AG04450 (cell line): Measurements from ENCODE around the gene INTS1. TPM values are rescaled to one million over a fixed set of nuclear protein-coding genes. Genes with fewer than 3 reads are reported as not detected.

Experiments
- CTCF ChIA-PET: fragments of 300-600, 350-600 bp; formaldehyde crosslinking; extraction: SDS; loops from one replicate; lab custom pipeline; 2022; ENCODE audit warnings: antibody characterized with exemption, inconsistent platforms; lab: Charles Lee
- POLR2A ChIA-PET: fragments of 350-600 bp; formaldehyde crosslinking; extraction: SDS; loops from one replicate; lab custom pipeline; 2021; ENCODE audit warnings: antibody characterized with exemption, inconsistent platforms; lab: Yijun Ruan, JAX
- DNase-seq: peaks from one replicate; pipeline ENCODE4 v3.0.0-alpha.2; 2011; ENCODE audit warnings: low read depth, low spot score
- H3K27ac ChIP-seq: one replicate; pipeline ENCODE4 v1.5.1; 2012; ENCODE audit warnings: low read depth, low read length, control low read depth
- H3K27me3 ChIP-seq: one replicate; pipeline ENCODE4 v1.6.0; 2012; ENCODE audit warnings: low read length; ENCODE audit not compliant: control insufficient read depth, insufficient read depth
- H3K4me3 ChIP-seq: 2 replicates; pipeline ENCODE4 v1.5.1; 2011; ENCODE audit warnings: mild to moderate bottlenecking, low read depth, low read length, control low read depth
- H3K9me3 ChIP-seq: 2 replicates; pipeline ENCODE4 v1.5.1; 2012; ENCODE audit warnings: low read length; ENCODE audit not compliant: control insufficient read depth, insufficient read depth
- CTCF ChIP-seq: IDR thresholded peaks from 2 replicates; pipeline ENCODE4 v1.5.1; 2011; ENCODE audit warnings: low read depth, low read length, control low read depth, inconsistent platforms
- polyA plus RNA-seq: library from polyadenylated mRNA; depleted of rRNA; stranded (reverse); fragments of >200 nt; gene quantifications from 2 replicates; pipeline ENCODE4 v1.2.3, GENCODE V29; 2011

INTS1 gene
- polyA plus RNA-seq, 1 experiment, result 9.0 TPM

GRCh38 chr7:1480670-1481069 lies 23.5 kb downstream of the INTS1 start:
- Histone ChIP-seq H3K9me3 (no peaks in the 10 kb centered on the region), H3K27me3 (no peaks in the 10 kb centered on the region), H3K27ac (no peak overlapping the region), H3K4me3 (no peak overlapping the region)
- ChIA-PET CTCF (no interaction called here), POLR2A (no interaction called here)
- TF ChIP-seq CTCF, result no peak
- no peak for DNase-seq

- no peak overlapping the region for H3K4me3 ChIP-seq
- TF ChIP-seq CTCF, result no peak
- CTCF ChIA-PET, result no interaction called here
- H3K27ac ChIP-seq, result no peak overlapping the region
- H3K27me3 ChIP-seq, result no peaks in the 10 kb centered on the region
- POLR2A ChIA-PET, result no interaction called here
- H3K9me3 ChIP-seq, result no peaks in the 10 kb centered on the region
- DNase-seq, result no peak
Measured at GRCh38 chr7:1479287-1479686, 24.9 kb downstream of the INTS1 start.

- Histone ChIP-seq H3K27ac (no peak overlapping the region), H3K4me3 (no peak overlapping the region), H3K9me3 (no peaks in the 10 kb centered on the region), H3K27me3 (no peaks in the 10 kb centered on the region)
- no peak for TF ChIP-seq CTCF
- no peak for DNase-seq
- ChIA-PET CTCF (no interaction called here), POLR2A (no interaction called here)
Measured at GRCh38 chr7:1478480-1478879, 25.7 kb downstream of the INTS1 start.

GRCh38 chr7:1476859-1477258 lies 27.3 kb downstream of the INTS1 start:
- DNase-seq, result no peak
- no peak for TF ChIP-seq CTCF
- no peak overlapping the region for H3K4me3 ChIP-seq
- no peaks in the 10 kb centered on the region for H3K9me3 ChIP-seq
- no peak overlapping the region for H3K27ac ChIP-seq
- POLR2A ChIA-PET, result no interaction called here
- H3K27me3 ChIP-seq, result no peaks in the 10 kb centered on the region
- CTCF ChIA-PET, result no interaction called here

GRCh38 chr7:1475991-1476390 lies 28.2 kb downstream of the INTS1 start:
- Histone ChIP-seq H3K4me3 (no peak overlapping the region), H3K9me3 (no peaks in the 10 kb centered on the region), H3K27ac (no peak overlapping the region), H3K27me3 (no peaks in the 10 kb centered on the region)
- no peak for TF ChIP-seq CTCF
- POLR2A ChIA-PET, result no interaction called here
- DNase-seq, result no peak
- CTCF ChIA-PET, result no interaction called here
